ENCODE measurements around the gene POLL. TPM values are rescaled to one million over a fixed set of nuclear protein-coding genes. Genes with fewer than 3 reads are reported as not detected.
"Not testable (repeated sequence)": the region's sequence is repeated elsewhere in the genome, so short reads cannot be mapped to it uniquely, and the experiment has no call there.

POLL gene
- total RNA-seq, 8 experiments from 2014 or later: 12.5 to 28.0 (median 16.3) TPM

DNA sequence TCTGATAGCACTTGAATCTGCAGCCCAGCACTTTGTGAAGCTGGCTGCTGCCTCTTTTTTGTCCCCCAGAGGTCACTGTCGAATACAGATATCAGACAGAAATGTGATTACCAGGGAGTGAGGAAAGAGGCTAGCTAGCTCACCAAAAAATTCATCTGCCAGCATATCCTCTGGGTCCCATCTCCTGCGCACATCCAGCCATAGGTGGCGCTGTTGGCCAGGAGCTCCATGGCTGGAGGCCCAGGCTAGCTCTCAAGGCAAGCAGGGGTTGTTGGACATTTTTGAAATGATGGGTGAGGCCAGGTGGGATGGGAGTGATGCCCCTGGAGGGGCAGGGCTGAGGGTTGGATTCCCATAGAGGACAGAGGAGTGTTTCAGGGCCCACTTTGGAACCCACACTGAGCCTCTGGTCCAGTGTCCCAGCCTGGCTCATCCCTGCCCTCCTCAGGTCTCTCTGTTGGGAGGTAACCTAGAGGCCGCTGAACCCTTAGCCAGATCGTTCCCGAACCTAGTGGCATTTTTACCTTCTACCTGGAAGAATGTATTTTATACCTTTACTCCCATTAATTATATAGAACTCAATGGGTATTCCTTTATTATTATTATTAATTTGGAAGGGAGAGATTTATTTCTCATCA lies 14.8 kb upstream of the POLL start:
- H3K4me3 ChIP-seq: no peak overlapping the region
- no peaks in the 10 kb centered on the region for H3K4me1 ChIP-seq (replicated peaks in 1 of 2)
- in situ Hi-C loops (cut with MboI; ENCODE audit: low pct_unique_long_range_greater_than_20kb in 2 of 9, low sequenced_read_pairs in 9 of 9, unreplicated experiment in 9 of 9): loop anchor here in 6 of 9 experiments (10.0 to 25.0 kb wide), 3 partner anchors 159 to 184 kb away; partner anchors contain the start of genes FGF8 (in 4 of the 6) and NPM3 (in 2 of the 6)
- ATAC-seq (replicated peaks in 6 of 8): peak; percentile 99 to 100 (median 100)
- 0 to 75% (median 54%) methylated on average over 1 to 4 of the region's 6 CpGs; no CpG with 5 or more reads in 1 of the 10 experiments for WGBS, 10 experiments
- no peak overlapping the region for H3K27ac ChIP-seq

- Histone ChIP-seq H3K27ac (no peak overlapping the region), H3K4me1 (replicated peaks in 1 of 2) (no peaks in the 10 kb centered on the region), H3K4me3 (no peak overlapping the region)
- 40 to 86% (median 80%) methylated on average over 1 of the region's 1 CpG; no CpG with 5 or more reads in 7 of the 10 experiments for WGBS, 10 experiments
- in situ Hi-C loops (cut with MboI; ENCODE audit: low pct_unique_long_range_greater_than_20kb in 2 of 9, low sequenced_read_pairs in 9 of 9, unreplicated experiment in 9 of 9): loop anchor here in 6 of 9 experiments (10.0 to 25.0 kb wide), 3 partner anchors 161 to 186 kb away; partner anchors contain the start of genes FGF8 (in 4 of the 6) and NPM3 (in 2 of the 6)
- ATAC-seq (replicated peaks in 6 of 8): no peak
Observed at GRCh38 chr10:101601541-101601940, 13.5 kb upstream of the POLL start.

DNA sequence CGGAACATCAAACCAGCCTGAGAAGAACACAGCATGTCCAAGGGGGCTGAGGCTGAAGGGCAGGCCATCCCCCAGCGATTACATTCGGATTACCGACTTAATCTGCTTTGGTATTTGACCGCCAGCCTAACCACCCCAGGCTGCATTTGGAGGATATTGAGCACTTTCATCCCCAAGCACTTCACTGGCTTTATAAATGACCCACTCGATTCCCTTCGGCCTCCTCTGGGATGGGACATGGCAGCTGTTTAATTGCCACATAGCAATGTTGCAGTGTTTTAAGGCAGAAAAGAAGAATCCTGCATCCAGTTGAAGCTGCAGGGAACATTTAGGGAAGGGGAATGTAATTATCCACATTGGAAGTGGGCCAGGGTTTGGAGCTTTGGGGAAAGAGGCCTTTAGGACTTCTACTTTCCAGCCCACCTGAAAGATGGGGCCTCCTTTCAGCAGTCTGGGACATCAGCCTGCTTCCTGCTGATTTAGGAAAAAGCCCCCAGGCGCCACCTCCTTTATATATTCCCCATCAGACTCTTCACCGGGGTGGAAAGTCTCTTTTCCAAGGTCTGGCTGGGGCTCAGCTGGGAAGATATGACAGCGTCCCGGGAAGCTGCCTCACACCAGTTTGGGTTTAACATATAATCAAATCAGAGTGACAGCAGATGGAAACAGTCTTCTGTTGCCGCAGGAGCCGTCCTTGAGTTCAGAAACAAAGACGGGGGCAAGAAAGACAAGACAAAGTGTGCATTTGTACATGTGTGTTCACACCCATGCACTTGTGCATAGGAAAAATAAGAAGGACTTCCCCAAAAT lies 9.2 kb upstream of the POLL start:
- 75 to 100% (median 79%) methylated on average over 1 to 12 of the region's 14 CpGs for WGBS, 10 experiments
- H3K4me1 ChIP-seq (replicated peaks in 1 of 2): peaks cover 13 to 16% of the 10 kb centered on the region in 2 donors
- ATAC-seq (replicated peaks in 6 of 8): peak in 1 of 8 experiments; percentile 12
- H3K27ac ChIP-seq: no peak overlapping the region
- H3K4me3 ChIP-seq: no peak overlapping the region
- in situ Hi-C loops (cut with MboI; ENCODE audit: low pct_unique_long_range_greater_than_20kb in 2 of 9, low sequenced_read_pairs in 9 of 9, unreplicated experiment in 9 of 9): no loop called here

GRCh38 chr10:101595591-101596433 lies 7.8 kb upstream of the POLL start:
- Histone ChIP-seq H3K4me1 (replicated peaks in 1 of 2) (peaks cover 13 to 16% of the 10 kb centered on the region in 2 donors), H3K4me3 (no peak overlapping the region), H3K27ac (no peak overlapping the region)
- in situ Hi-C loops (cut with MboI; ENCODE audit: low pct_unique_long_range_greater_than_20kb in 2 of 9, low sequenced_read_pairs in 9 of 9, unreplicated experiment in 9 of 9): no loop called here
- ATAC-seq (replicated peaks in 6 of 8): peak in 7 of 8 experiments; percentile 33 to 98 (median 77)
- 57 to 98% (median 85%) methylated on average over 3 to 11 of the region's 13 CpGs for WGBS, 10 experiments

- ATAC-seq (replicated peaks in 6 of 8); in situ Hi-C loops (cut with MboI; ENCODE audit: low pct_unique_long_range_greater_than_20kb in 2 of 9, low sequenced_read_pairs in 9 of 9, unreplicated experiment in 9 of 9): not testable (repeated sequence)
- 50 to 100% (median 100%) methylated on average over 2 of the region's 2 CpGs; no CpG with 5 or more reads in 6 of the 10 experiments for WGBS, 10 experiments
Observed at GRCh38 chr10:101593331-101593730, 5.3 kb upstream of the POLL start.

GRCh38 chr10:101588879-101589278 lies 822 bp upstream of the POLL start:
- WGBS, 10 experiments: 20 to 100% (median 45%) methylated on average over 1 to 5 of the region's 5 CpGs; no CpG with 5 or more reads in 2 of the 10 experiments
- ATAC-seq (replicated peaks in 6 of 8): peak in 2 of 8 experiments; percentile 13 to 38
- H3K27ac ChIP-seq: no peak overlapping the region
- H3K4me3 ChIP-seq: peak overlapping the region; percentile 57 to 99 (median 86)
- H3K4me1 ChIP-seq (replicated peaks in 1 of 2): peaks cover 8 to 14% of the 10 kb centered on the region in 2 donors
- in situ Hi-C loops (cut with MboI; ENCODE audit: low pct_unique_long_range_greater_than_20kb in 2 of 9, low sequenced_read_pairs in 9 of 9, unreplicated experiment in 9 of 9): no loop called here

More at GRCh38 chr10:101593331-101593730, 5.3 kb upstream of the POLL start:
- not testable (repeated sequence) for H3K4me3 ChIP-seq, H3K27ac ChIP-seq
- peaks cover 16 to 20% of the 10 kb centered on the region in 2 donors for H3K4me1 ChIP-seq (replicated peaks in 1 of 2)

- in situ Hi-C loops (cut with MboI; ENCODE audit: low pct_unique_long_range_greater_than_20kb in 2 of 9, low sequenced_read_pairs in 9 of 9, unreplicated experiment in 9 of 9): no loop called here
- Histone ChIP-seq H3K27ac (no peak overlapping the region), H3K4me1 (replicated peaks in 1 of 2) (peaks cover 8 to 14% of the 10 kb centered on the region in 2 donors), H3K4me3 (no peak overlapping the region)
- ATAC-seq (replicated peaks in 6 of 8): no peak
- WGBS, 10 experiments: 86 to 100% (median 99%) methylated on average over 1 to 7 of the region's 9 CpGs; no CpG with 5 or more reads in 6 of the 10 experiments
Observed at GRCh38 chr10:101585841-101586240, 2.2 kb downstream of the POLL start.

DNA sequence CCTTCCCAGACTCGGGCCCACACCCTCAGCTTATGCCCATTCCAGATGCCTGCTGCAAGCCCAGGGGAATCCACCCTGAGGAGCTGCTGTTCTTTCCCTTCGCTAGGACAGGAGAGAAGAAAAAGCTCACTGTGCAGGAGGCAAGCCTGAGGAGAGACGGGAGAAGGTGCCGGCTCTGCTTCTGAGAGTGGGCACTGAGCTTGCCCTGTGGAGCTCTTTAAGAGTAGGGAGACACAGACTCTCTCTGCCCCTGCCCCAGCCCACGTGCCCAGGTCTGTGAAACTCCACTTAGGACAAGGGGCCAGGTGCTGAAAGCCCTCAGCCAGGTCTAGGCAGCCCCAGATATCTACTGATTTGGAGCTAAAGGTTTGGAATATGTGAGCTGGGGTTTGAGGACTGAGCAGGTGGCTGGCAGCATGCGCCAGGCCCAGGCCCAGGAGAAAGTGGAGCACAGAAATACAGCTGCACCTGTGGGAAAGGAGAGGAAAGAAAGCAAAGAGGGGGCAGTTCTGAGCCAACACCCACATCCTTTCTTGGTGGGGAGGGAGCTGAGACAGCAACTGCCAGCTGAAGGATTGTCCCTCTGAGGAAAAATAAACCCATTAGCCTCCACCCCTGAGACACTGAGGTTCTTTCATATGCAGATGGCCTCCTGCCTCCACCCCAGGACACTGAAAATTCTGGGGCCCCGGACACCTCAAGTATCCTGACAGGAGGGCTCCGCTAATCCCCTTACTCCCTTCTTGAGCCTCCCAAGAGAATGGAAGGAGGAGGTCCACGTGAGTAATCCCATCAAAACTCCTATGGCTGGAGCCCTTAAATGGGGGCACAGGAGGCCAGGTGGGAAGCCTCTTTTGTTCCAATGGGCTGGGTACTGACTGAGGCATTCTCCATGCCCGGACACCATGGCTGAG lies 7.3 kb downstream of the POLL start:
- WGBS, 10 experiments: 20 to 100% (median 55%) methylated on average over 1 to 7 of the region's 10 CpGs; no CpG with 5 or more reads in 4 of the 10 experiments
- no peak for ATAC-seq (replicated peaks in 6 of 8)
- H3K27ac ChIP-seq: no peak overlapping the region
- no peak overlapping the region for H3K4me3 ChIP-seq
- in situ Hi-C loops (cut with MboI; ENCODE audit: low pct_unique_long_range_greater_than_20kb in 2 of 9, low sequenced_read_pairs in 9 of 9, unreplicated experiment in 9 of 9): no loop called here
- H3K4me1 ChIP-seq (replicated peaks in 1 of 2): no peaks in the 10 kb centered on the region

- in situ Hi-C loops (cut with MboI; ENCODE audit: low pct_unique_long_range_greater_than_20kb in 2 of 9, low sequenced_read_pairs in 9 of 9, unreplicated experiment in 9 of 9): no loop called here
- ATAC-seq (replicated peaks in 6 of 8): peak in 1 of 8 experiments; percentile 13
Observed at GRCh38 chr10:101579516-101579870, 8.6 kb downstream of the POLL start.

DNA sequence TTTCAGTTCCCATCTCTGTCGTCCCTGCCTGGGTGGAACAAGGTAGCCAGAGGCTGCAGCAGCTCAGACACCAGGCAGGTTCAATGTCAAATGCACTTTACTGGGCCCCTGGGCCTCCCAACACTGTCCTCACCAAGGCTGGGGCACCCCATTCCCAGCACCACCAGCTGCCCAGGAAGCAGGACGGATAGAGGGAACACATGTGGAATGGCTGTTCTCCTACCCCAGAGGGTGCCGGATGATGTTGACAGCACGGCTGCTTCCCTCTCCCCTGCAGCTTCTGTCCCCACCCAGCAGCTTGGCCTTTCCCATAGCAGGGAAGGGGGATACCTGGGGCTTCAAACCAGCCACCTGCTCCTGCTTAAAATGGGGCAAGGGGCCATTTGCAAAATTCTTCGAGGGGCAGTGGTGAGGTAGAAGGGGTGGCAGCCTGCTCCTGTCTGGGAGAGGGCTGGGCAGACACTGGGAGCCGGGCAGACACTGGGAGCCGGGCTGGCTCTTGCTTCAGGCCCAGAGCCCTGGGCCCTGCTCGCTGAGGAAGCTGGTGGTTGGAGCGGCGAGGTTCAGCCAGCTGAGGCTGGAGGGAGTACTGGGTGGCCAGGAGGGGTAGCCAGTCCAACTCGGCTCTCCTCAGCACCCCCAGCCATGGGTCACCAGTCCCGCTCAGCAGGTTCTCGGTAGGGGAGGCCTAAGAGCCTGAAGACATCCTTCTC lies 9.1 kb downstream of the POLL start:
- Histone ChIP-seq H3K4me1 (replicated peaks in 1 of 2) (peaks cover 0 to 9% of the 10 kb centered on the region in 2 donors), H3K27ac (no peak overlapping the region), H3K4me3 (no peak overlapping the region)
- 60 to 100% (median 87%) methylated on average over 1 to 6 of the region's 13 CpGs; no CpG with 5 or more reads in 7 of the 10 experiments for WGBS, 10 experiments
- no peak for ATAC-seq (replicated peaks in 6 of 8)
- in situ Hi-C loops (cut with MboI; ENCODE audit: low pct_unique_long_range_greater_than_20kb in 2 of 9, low sequenced_read_pairs in 9 of 9, unreplicated experiment in 9 of 9): no loop called here

More at GRCh38 chr10:101579516-101579870, 8.6 kb downstream of the POLL start:
- Histone ChIP-seq H3K4me3 (no peak overlapping the region), H3K4me1 (replicated peaks in 1 of 2) (peaks cover 0 to 4% of the 10 kb centered on the region in 2 donors), H3K27ac (no peak overlapping the region)
- 80% methylated on average over 2 of the region's 12 CpGs; no CpG with 5 or more reads in 9 of the 10 experiments for WGBS, 10 experiments

DNA sequence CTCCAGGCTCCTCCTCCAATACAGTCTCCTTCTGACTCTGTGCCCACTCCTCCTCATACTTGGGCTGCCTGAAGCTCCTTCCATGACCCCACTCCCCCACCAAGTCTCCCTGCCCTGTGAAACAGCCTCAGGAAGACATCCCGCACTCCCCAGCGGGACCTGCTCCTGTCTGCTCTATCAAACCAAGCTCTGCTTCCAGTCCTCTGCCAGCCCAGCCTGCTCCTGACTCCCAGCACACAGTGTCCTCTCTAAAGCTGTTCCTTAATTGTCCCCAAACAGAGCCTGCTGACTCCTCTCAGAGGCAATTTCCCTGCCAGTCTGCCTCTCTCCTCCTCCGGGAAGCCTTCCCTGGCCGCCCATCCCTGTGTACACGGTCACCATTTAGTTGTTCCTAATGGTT lies 9.9 kb downstream of the POLL start:
- Histone ChIP-seq H3K27ac (no peak overlapping the region), H3K4me1 (replicated peaks in 1 of 2) (peaks cover 0 to 13% of the 10 kb centered on the region in 2 donors), H3K4me3 (no peak overlapping the region)
- no peak for ATAC-seq (replicated peaks in 6 of 8)
- WGBS, 10 experiments: 76 to 100% (median 100%) methylated on average over 1 to 5 of the region's 5 CpGs; no CpG with 5 or more reads in 5 of the 10 experiments
- in situ Hi-C loops (cut with MboI; ENCODE audit: low pct_unique_long_range_greater_than_20kb in 2 of 9, low sequenced_read_pairs in 9 of 9, unreplicated experiment in 9 of 9): no loop called here

Measured in motor neuron (in vitro differentiated cells).